ENCODE data around the gene CACNG4. TPM values are rescaled to one million over a fixed set of nuclear protein-coding genes. Genes with fewer than 3 reads are reported as not detected.

The CACNG4 gene
- total RNA-seq, 1 experiment from 2014 or later, result 40.3 TPM

DNA sequence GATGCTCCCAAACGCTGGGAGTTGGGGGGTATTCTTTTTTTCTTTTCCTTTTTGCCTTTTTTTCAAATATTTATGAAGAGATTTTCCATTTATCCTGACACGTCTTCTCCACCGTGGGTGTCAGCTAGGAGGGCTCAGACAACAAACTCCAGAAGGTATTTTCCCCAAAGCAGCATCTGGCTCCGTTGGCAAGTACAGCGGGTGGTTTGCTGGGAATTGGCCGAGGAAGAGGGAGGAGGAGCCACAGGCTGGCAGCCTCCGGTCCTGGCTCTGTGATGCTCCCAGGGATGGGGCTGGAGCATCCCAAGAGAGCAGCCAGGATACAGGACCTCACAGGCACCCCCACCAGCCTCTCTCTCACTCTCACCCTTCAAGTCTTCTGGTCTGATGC is 10.9 kb upstream of the CACNG4 start:
- BruUV-seq (replicated peaks), result no TSS peak
- CTCF ChIA-PET, result no interaction called here
- intact Hi-C loops (cut with micrococcal nuclease; ENCODE audit: unreplicated experiment) (no loop called here), in situ Hi-C loops (cut with HindIII; ENCODE audit: low pct_unique_long_range_greater_than_20kb, low sequenced_read_pairs) (no loop called here)
- H3K27ac ChIP-seq (ENCODE audit: low read length), result peak overlapping the region; percentile 96
- no peak for DNase-seq (ENCODE audit: low read depth, low spot score)
- POLR2A ChIA-PET, result interaction anchor here (0.5 kb wide), 1 partner anchor 277 kb away, joined by 3 read pairs; no protein-coding TSS in a partner anchor
- H3K9me3 ChIP-seq (ENCODE audit: control insufficient read depth, insufficient read depth, low read depth, low read length), result no peaks in the 10 kb centered on the region; the same call in 1 of the 2 replicates
- H3K4me3 ChIP-seq (ENCODE audit: low read depth in 2 of 2, low read length in 2 of 2), result no peak overlapping the region
- ATAC-seq, result no peak
- H3K36me3 ChIP-seq (ENCODE audit: control insufficient read depth, insufficient read depth, low read length), result no peaks in the 10 kb centered on the region
- H3K4me1 ChIP-seq (ENCODE audit: control insufficient read depth, insufficient read depth, low read length), result peaks cover 55% of the 10 kb centered on the region
- H3K27me3 ChIP-seq (ENCODE audit: control insufficient read depth, insufficient read depth, low read length), result no peaks in the 10 kb centered on the region
- TF ChIP-seq POLR2AphosphoS5 (IDR thresholded peaks at IDR 0.05; ENCODE audit: low read depth, low read length) (no peak), TCF7L2 (IDR thresholded peaks at IDR 0.05; ENCODE audit: low read depth, low read length) (no peak), SIN3A (IDR thresholded peaks at IDR 0.05; ENCODE audit: borderline replicate concordance, insufficient read depth, low read depth, low read length) (no peak)
- TF ChIP-seq, protein P1, sequence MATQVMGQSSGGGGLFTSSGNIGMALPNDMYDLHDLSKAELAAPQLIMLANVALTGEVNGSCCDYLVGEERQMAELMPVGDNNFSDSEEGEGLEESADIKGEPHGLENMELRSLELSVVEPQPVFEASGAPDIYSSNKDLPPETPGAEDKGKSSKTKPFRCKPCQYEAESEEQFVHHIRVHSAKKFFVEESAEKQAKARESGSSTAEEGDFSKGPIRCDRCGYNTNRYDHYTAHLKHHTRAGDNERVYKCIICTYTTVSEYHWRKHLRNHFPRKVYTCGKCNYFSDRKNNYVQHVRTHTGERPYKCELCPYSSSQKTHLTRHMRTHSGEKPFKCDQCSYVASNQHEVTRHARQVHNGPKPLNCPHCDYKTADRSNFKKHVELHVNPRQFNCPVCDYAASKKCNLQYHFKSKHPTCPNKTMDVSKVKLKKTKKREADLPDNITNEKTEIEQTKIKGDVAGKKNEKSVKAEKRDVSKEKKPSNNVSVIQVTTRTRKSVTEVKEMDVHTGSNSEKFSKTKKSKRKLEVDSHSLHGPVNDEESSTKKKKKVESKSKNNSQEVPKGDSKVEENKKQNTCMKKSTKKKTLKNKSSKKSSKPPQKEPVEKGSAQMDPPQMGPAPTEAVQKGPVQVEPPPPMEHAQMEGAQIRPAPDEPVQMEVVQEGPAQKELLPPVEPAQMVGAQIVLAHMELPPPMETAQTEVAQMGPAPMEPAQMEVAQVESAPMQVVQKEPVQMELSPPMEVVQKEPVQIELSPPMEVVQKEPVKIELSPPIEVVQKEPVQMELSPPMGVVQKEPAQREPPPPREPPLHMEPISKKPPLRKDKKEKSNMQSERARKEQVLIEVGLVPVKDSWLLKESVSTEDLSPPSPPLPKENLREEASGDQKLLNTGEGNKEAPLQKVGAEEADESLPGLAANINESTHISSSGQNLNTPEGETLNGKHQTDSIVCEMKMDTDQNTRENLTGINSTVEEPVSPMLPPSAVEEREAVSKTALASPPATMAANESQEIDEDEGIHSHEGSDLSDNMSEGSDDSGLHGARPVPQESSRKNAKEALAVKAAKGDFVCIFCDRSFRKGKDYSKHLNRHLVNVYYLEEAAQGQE (IDR thresholded peaks at IDR 0.05; ENCODE audit: insufficient read depth in 1 of 2, low read depth in 2 of 2, low read length in 1 of 2), result no peak
- TF ChIP-seq, protein P2, sequence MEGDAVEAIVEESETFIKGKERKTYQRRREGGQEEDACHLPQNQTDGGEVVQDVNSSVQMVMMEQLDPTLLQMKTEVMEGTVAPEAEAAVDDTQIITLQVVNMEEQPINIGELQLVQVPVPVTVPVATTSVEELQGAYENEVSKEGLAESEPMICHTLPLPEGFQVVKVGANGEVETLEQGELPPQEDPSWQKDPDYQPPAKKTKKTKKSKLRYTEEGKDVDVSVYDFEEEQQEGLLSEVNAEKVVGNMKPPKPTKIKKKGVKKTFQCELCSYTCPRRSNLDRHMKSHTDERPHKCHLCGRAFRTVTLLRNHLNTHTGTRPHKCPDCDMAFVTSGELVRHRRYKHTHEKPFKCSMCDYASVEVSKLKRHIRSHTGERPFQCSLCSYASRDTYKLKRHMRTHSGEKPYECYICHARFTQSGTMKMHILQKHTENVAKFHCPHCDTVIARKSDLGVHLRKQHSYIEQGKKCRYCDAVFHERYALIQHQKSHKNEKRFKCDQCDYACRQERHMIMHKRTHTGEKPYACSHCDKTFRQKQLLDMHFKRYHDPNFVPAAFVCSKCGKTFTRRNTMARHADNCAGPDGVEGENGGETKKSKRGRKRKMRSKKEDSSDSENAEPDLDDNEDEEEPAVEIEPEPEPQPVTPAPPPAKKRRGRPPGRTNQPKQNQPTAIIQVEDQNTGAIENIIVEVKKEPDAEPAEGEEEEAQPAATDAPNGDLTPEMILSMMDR (IDR thresholded peaks at IDR 0.05), result no peak

DNA sequence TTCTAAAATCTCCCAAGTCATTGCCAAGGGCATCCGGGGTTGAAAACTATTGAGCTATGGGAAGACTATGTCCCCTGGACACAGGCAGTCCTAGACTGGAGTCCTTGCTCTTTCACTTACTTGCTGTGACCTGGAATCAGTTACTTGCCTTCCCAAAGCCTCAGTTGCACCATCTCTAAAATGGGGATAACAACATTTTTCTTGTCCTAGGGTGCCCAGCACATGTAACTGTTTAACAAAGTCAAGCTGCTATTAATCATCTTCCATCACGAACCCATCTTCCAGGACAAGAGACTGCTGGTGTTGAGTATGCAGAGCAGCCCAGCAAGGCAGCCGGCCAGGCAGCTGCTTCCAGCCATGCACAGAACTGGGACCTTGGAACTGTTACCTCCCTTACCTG is 9.9 kb upstream of the CACNG4 start:
- ATAC-seq (no peak), DNase-seq (ENCODE audit: low read depth, low spot score) (no peak)
- Histone ChIP-seq H3K4me3 (ENCODE audit: low read depth in 2 of 2, low read length in 2 of 2) (no peak overlapping the region), H3K27me3 (ENCODE audit: control insufficient read depth, insufficient read depth, low read length) (no peaks in the 10 kb centered on the region), H3K27ac (ENCODE audit: low read length) (peak overlapping the region; percentile 96), H3K36me3 (ENCODE audit: control insufficient read depth, insufficient read depth, low read length) (no peaks in the 10 kb centered on the region), H3K4me1 (ENCODE audit: control insufficient read depth, insufficient read depth, low read length) (peaks cover 65% of the 10 kb centered on the region), H3K9me3 (ENCODE audit: control insufficient read depth, insufficient read depth, low read depth, low read length) (no peaks in the 10 kb centered on the region; the same call in 1 of the 2 replicates)
- CTCF ChIA-PET, result no interaction called here
- intact Hi-C loops (cut with micrococcal nuclease; ENCODE audit: unreplicated experiment), result no loop called here
- no TSS peak for BruUV-seq (replicated peaks)
- in situ Hi-C loops (cut with HindIII; ENCODE audit: low pct_unique_long_range_greater_than_20kb, low sequenced_read_pairs), result no loop called here
- POLR2A ChIA-PET, result no interaction called here
- TF ChIP-seq SIN3A (IDR thresholded peaks at IDR 0.05; ENCODE audit: borderline replicate concordance, insufficient read depth, low read depth, low read length) (no peak), POLR2AphosphoS5 (IDR thresholded peaks at IDR 0.05; ENCODE audit: low read depth, low read length) (no peak), TCF7L2 (IDR thresholded peaks at IDR 0.05; ENCODE audit: low read depth, low read length) (no peak)
- TF ChIP-seq, protein P1 (IDR thresholded peaks at IDR 0.05; ENCODE audit: insufficient read depth in 1 of 2, low read depth in 2 of 2, low read length in 1 of 2), result no peak
- TF ChIP-seq, protein P2 (IDR thresholded peaks at IDR 0.05), result no peak

All from Panc1 (cell line).